ENCODE results near the gene UBQLNL.

UBQLNL gene

GRCh38 chr11:5516599-5516998 lies at the start of gene UBQLNL:
Gene UBQLNL (minus strand): TSS chr11:5516699. CDS start chr11:5516441, 258 bp downstream.
- no peak for DNase-seq

GRCh38 chr11:5564259-5565019 lies 47.9 kb upstream of the UBQLNL start:
- no peak for DNase-seq

GRCh38 chr11:5557751-5558150 lies 41.3 kb upstream of the UBQLNL start:
- no peak for DNase-seq

- DNase-seq = no peak
Observed at GRCh38 chr11:5556596-5557188, 40.2 kb upstream of the UBQLNL start.

GRCh38 chr11:5553343-5553742 lies 36.8 kb upstream of the UBQLNL start:
- no peak for DNase-seq

- peak; percentile 71 for DNase-seq
Observed at GRCh38 chr11:5550440-5551095, 34.1 kb upstream of the UBQLNL start.

- no peak for DNase-seq
Observed at GRCh38 chr11:5548440-5548839, 31.9 kb upstream of the UBQLNL start, which contains the start of gene OR52H1. Gene OR52H1 (minus strand): TSS chr11:5548540. CDS start chr11:5545505, 3,035 bp downstream.

GRCh38 chr11:5547982-5548381 lies 31.5 kb upstream of the UBQLNL start:
- DNase-seq = no peak

GRCh38 chr11:5546457-5546856 lies 30.0 kb upstream of the UBQLNL start:
- DNase-seq = no peak

- no peak for DNase-seq
Observed at GRCh38 chr11:5541427-5541826, 24.9 kb upstream of the UBQLNL start.

GRCh38 chr11:5536482-5536881 lies 20.0 kb upstream of the UBQLNL start:
- DNase-seq = no peak

GRCh38 chr11:5534046-5534445 lies 17.5 kb upstream of the UBQLNL start:
- DNase-seq = no peak

- DNase-seq = no peak
Observed at GRCh38 chr11:5531053-5531831, 14.7 kb upstream of the UBQLNL start.

- no peak for DNase-seq
Observed at GRCh38 chr11:5528495-5528894, 12.0 kb upstream of the UBQLNL start.

- DNase-seq = no peak
Observed at GRCh38 chr11:5527716-5528115, 11.2 kb upstream of the UBQLNL start.

GRCh38 chr11:5524756-5525155 lies 8.3 kb upstream of the UBQLNL start:
- no peak for DNase-seq

GRCh38 chr11:5522308-5522707 lies 5.8 kb upstream of the UBQLNL start:
- no peak for DNase-seq

- DNase-seq = no peak
Observed at GRCh38 chr11:5521540-5521939, 5.0 kb upstream of the UBQLNL start.

- DNase-seq = no peak
Observed at GRCh38 chr11:5514841-5515240, 1.7 kb downstream of the UBQLNL start.

- no peak for DNase-seq
Observed at GRCh38 chr11:5509803-5510202, 6.7 kb downstream of the UBQLNL start, which contains the start of gene UBQLN3. Gene UBQLN3 (minus strand): TSS chr11:5509957. CDS start chr11:5509558, 399 bp downstream.

- DNase-seq = no peak
Observed at GRCh38 chr11:5508605-5509004, 7.9 kb downstream of the UBQLNL start.

- no peak for DNase-seq
Observed at GRCh38 chr11:5507933-5508305, 8.6 kb downstream of the UBQLNL start.

Data from amniotic stem cell (primary cell).